HG02981 (cell line): ENCODE measurements around the gene NUP210.

Experiments used
- ATAC-seq: cut with Tn5 transposase; IDR thresholded peaks from one replicate; pipeline ENCODE4 v1.9.1; 2021; ENCODE audit warnings: mild to moderate bottlenecking, moderate library complexity; ENCODE audit not compliant: unreplicated experiment

The NUP210 gene

DNA sequence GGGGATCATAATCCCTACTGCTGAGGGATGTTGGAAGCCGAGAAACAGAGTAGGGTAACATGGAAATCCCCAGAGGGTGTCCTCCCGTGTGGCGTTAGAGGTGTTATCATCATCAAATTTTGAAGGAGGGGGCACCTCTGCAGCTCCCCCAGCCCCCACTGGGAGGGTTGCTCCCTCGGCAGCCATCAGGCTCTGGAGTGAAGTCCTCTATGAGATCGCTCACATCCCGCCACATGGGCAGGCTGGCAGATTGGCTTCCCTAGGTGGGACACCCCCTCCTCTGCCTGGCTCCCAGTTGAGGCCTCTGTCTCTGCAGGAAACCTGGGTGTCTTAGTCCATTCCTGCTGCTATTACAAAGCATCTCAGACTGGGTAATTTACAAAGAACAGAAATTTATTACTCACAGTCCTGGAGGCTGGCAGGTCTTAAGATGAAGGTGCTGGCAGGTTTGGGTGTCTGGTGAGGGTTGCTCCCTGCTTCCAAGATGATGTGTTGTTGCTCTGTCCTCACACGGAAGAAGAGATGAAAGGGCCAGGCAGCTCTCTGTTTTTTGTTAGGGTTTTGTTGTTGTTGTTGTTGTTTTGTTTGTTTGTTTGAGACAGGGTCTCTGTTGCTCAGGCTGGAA, 120.5 kb downstream of the NUP210 start:
- no peak for ATAC-seq

DNA sequence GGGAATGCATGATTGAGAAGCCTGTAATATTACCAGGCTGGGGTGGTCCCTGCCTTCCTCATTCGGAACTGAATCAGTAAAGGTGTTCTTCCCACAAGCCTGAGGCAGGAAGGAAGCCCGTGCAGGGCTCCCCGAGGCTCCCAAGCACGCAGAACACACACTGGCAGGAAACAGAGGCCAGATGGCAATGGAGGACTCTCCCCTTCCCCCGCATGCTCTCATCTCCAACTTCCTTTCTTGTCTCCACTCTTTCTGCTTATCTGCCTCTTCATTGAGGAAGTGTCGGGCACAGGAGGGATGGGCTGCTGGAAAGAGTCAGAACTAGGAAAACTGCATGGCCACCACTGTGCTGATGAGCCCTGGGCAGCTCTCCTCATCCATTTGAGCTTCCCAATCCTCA, 123.5 kb downstream of the NUP210 start:
- ATAC-seq: no peak

DNA sequence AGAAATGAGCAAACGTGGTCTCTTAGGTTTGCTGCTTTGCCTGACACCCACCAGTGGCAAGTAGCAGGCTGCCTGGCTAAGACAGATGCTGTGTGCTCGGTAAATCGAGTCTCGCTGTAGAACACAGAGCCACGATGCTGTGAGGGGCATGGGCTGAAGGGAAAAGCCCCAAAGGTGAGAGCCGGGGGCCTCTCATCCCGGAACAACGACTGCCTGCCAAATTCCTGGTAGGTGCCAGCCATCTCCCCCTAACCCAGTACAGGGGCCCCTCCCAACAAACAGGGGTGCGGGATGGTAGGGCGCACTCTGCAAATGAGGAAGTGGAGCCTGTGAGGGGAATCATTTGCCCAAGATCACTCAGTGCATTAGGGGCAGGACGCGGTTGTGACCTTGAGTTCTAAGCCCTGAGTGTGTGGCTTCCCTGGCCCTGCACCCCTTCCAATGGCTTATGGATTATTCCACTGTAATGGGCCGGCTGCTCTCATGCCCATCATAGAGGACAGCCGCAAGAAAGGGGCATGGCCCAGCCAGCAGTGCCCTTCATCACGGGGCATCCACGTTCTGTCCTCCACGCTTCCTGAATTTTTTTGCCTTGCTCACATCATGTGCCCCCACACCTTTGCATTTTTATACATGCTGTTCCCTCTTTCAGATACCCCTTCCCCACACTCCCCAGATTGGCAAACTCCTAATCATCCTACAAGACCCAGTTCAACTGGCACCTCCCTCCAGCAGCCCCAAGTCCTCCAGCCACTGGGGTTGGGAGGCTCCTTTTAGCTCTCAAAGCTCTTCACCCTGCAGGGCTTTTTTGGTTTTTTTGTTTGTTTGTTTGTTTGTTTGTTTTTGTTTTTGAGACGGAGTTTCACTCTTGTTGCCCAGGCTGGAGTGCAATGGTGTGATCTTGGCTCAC, 125.4 kb downstream of the NUP210 start:
- ATAC-seq: no peak

DNA sequence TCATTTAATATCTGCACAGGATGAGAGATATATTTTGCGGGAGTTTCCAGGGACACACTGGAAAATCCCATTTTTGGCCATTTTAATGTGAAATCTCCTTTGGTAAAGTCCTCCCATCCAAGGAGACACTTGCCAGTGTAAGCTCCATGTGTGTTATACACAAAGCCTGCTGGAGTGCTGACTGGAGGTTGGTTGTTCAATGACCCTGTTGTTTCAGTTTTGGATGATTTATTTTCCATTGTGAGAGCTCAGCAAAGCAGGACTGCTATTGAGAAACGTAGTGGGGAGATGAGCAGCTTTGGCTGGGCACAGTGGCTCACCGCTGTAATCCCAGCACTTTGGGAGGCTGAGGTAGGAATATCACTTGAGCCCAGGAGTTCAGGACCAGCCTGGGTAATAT, 127.7 kb downstream of the NUP210 start:
- no peak for ATAC-seq

DNA sequence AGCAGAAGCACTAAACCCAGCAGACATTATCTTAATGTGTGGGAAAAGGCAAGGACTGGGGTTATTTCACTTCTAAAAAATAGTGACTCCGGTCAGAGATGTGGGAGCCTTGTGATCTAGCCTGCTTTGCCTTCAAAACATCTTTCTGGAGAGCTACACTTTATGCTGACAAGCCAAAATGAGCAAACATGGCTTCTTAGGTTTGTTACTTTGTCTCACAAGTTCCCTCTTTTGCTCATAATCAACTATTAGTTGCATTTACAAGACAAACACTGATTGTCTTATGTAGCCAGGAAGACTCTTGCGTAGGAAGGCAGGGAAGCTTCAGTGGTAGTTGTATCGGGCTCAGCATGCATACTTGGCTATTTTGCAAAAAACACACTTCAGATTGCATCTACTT, 129.2 kb downstream of the NUP210 start:
- no peak for ATAC-seq

DNA sequence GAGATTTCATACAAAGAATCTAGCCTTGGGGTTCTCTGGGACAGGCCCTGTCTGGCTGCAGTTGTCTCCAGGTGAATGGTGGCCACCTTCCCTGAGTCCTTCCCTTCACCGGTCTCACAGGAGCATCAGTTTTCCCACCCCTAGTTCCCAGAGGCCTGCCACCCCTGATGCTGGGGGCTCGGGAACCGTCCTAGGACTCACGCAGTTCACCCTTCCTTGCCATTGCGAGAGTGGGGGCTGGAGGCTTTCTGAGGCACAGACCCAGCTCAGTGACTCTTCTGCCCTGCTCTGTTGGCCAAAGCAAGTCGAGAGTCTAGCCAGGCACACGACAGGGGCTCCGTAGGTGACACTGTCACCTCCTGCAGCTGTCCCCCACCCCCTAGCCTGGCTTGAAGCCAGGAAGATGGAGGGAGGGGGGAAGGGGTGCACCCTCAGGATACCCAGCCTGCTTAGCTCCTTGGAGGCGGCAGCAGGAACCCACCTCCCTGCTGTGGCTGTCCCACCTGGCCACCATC, 130.3 kb downstream of the NUP210 start:
- no peak for ATAC-seq

DNA sequence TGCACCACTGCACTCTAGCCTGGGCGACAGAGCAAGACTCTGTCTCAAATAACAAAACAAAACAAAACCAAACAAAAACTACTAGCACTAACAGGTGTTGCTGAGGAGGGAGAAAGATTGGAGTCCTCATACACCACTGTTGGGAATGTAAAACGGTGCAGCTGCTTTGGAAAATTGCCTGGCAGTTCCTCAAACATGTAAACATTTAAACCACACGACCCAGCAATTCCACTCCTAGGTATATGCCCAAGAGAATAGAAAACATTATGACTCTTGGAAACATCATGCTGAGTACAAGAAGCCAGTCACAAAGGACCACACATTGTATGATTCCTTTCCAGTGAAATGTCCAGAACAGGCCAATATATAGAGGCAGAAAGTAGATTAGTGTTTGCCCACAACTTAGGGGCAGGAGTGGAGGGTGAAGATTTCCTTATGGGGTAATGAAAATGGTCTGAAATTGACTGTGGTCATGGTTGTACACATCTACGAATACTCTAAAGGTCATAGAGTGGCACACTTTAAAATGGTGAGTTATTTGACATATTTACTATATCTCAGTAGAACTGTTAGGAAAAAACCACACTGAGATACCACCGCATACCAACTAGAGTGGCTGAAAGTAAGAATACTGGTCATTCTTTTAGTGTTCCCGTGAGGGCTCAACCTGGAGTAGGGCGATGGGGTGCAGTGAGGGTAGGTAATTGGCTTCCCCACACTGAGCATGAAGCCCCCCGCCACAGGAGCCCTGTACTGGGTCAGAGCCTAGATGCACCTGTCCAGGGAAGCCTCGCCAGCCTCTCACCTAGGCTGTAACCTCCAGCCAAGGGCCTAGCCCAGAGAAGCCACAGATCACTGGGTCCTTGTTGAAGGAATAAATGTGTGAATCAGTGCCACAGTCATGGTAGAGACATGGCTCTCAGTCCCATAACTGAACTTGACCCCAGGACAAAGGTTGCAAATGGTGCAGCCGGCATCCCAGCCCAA, 131.1 kb downstream of the NUP210 start:
- no peak for ATAC-seq

DNA sequence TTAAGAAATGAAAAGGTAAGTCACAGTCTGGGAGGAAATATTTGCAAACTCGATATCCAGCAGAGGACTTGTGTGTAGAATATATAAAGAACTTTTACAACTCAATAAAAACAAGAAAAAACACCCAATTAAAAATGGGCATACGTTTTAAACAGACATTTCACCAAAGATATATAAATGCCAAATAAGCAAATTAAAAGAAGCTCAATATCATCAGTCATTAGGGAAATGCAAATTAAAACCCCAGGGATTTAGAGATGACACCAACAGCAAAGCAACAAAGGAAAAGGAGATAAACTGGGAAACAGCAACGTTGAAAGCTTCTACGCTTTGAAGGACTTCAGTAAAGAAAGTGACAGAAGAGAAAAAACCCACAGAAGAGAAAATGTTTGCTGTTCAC, 132.3 kb downstream of the NUP210 start:
- no peak for ATAC-seq

DNA sequence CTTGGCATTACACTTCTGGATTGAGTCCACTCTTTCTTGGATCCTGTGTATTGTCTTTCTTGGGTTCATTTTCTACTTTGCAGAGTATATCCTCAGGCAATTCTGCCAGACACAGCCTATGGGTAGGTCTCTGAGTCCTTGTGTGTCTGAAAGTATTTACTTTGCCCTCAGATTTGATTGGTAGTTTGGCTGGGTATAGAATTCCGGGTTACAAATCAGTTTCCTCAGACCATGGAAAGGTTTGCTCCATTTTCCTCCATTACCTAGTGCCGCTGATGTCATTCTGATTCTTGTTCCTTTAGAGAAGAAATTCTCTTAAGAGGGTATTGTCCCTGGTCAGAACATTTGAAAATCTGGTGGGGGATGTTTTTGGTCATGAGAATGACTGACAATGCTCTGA, 133.2 kb downstream of the NUP210 start:
- no peak for ATAC-seq

DNA sequence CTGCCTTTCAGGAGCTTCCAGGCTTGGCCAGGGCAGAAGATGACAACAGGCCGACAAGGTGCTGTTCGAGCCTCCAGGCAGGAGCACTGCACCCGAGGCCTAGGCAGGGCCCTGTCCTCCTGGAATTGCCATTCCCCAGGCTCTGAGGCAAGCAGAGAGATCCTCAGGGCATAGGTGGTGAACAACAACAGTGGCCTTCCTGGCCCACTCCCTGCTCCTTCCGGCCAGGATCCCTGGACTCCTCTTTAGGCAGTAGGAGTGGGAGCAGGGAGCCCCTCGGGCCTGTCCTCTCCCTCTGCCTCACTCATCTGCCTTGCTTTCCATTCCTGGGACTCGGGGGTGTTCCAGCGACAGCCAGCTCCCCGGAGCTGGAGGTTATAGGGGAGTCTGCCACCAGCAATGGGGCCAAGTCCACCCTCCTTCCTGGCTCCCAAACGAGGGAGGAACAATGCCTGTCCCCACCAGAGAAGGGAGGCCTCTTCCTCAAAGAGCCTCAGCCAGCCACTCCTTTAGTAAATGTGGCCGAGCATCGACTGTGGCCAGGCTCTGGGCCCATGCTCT, 135.0 kb downstream of the NUP210 start:
- ATAC-seq: no peak

DNA sequence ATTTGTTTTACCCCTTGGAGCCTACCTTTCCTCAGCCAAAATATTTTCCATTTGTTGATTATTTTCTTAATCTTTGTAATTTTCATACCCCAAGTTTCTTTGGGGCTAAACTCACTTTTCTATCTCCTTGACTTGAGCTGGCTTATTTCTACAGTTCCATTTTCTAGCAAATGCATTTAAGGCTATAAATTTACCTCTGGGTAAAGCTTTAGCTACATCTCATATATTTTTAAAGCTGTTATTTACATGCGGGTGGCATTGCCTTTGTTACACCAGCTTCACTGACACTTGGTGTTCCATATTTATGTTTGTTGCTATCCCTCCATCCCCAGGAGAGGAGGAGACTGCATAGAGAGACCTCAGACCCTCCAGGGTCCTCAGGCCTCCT, 136.3 kb downstream of the NUP210 start:
- no peak for ATAC-seq

DNA sequence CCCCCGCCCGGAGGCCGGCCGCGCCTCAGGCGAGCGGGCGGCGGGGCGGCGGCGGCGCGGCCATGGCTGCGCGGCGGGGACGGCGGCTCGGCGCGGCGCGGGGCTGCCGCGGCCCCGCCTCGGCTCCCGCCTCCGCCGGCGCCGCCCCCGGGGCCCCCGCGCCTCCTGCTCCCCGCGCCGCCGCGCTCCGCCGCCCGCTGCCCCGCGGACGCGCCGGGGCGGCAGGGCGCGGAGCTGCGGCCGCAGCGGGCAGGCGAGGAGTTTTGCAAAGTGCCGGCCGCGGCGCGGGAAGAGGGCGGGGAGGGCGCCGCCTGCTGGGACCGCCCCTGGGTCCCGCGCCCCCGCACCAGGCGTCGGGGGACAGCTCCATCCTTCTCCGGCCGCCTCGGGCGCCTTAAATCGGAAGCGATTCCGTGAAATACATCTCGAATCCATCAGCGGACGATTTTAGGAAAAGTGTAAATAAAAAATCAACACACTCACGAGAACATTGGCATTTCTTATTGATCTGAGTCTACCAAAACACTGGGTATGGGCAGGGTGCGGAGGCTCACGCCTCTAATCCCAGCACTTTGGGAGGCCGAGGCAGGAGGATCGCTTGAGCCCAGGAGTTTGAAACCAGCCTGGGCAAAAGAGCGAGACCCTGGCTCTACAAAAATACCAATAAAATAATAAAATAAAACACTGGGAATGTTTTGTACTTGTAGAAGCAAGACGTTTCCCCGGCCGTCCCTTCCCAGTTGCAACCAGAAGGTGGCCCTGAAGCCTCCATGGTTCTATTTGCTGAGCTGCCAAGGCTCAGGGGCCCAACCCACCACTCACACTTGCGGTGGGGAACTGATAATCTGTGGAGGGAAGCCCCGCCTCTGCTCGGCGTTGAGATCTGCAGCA, 136.9 kb downstream of the NUP210 start:
- ATAC-seq: no peak

DNA sequence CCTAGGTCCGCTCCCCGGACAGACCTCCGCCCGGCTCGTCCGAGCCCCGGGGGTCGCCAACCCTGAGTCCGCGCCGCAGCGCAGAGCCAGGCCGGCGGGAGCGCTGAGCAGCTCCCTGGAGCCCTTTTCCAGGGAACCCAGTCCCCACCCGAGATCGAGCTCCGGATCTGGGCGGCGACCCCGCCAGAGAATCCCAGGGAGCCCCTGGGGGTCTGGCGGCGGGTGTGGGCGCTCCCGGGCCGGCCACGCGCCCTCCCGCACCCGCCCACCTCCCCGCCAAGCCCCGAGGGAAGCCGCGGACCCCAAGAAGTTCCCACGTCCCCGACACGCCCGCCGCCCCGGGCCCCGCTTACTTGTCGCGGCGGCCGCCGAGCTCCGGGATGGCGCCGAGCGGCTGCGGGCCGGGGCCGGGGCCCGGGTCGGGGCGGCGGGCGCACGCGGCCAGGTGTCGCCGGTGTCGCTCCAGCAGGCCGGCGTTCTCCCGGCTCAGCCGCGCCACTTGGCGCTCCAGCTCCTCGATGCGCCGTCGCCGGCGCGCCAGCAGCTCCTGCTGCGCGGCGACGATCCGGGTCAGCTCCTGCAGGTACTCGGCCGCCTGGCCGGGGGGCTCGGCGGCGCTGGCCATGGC, 137.7 kb downstream of the NUP210 start:
- no peak for ATAC-seq

DNA sequence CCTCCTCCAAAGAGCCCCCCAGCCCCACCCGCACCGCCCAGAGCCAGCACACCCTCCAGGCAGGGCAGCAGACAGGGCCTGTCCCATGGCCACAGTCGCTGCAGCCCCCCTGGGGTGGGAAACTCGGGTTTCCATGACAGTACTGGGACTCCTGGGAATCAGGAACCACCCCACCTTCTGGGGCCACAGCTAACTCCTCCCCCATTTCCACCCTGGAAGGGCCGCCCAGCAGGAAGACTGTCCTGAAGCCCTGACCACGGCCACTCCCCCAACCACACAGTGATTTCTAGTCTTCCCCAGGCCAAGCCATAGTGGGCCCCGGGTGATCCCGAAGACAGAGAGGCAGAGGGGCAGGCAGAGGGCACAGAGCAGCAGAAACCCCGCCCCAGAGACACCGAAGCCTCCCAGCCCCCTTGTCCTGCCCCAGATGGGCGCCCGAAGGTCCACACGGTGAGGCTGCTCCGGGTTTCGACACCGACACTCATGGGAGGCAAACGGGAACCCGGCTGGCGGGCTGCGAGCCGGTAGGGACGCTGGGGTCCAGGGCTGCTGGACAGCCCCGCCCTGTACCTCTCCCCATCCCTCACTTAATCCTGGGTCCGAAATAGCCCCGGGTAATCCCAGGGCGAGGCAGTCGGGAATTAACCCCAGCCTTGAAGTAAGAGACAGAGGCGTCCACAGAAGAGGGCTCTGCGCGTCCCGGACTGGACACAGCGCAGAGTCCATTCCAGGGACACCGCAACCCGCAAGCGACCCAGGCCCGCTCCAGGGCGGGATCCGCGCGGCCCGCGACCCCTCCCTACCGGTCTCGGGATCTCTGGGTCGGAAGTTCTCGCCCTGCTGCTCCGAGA, 138.4 kb downstream of the NUP210 start:
- no peak for ATAC-seq

DNA sequence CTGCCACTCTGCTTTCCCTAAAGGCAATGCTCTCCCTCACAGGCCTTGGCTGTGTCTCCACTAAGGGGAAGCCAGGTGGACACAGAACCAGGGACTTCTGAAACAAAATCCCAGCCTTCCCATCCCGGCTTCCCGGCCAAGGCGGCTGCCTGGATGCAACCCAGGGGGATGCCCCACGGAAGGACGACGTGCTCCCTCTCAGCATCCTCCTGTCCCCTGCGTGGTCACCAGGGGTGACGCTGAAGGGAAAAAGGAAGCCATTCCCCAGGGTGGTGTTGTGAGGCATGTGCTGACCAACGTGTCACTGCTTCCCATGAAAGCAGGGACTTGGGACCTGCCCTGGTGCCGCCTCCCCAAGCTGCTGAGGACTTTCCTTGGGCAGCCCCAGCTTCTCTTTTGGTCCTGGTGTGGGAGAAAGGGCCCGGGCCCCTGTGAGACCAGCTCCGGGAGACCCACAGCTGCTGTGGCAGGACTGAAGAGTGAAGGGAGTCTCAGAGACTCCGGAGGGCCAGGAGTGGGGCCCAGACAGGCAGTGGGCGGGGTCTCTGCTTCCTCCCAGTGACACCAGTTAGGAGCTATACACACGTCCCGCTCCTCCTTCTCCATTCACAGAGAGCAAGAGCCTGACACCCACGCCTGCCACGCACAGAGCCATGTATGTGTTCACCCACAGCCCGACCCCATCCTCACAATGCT, 139.2 kb downstream of the NUP210 start:
- ATAC-seq: no peak

DNA sequence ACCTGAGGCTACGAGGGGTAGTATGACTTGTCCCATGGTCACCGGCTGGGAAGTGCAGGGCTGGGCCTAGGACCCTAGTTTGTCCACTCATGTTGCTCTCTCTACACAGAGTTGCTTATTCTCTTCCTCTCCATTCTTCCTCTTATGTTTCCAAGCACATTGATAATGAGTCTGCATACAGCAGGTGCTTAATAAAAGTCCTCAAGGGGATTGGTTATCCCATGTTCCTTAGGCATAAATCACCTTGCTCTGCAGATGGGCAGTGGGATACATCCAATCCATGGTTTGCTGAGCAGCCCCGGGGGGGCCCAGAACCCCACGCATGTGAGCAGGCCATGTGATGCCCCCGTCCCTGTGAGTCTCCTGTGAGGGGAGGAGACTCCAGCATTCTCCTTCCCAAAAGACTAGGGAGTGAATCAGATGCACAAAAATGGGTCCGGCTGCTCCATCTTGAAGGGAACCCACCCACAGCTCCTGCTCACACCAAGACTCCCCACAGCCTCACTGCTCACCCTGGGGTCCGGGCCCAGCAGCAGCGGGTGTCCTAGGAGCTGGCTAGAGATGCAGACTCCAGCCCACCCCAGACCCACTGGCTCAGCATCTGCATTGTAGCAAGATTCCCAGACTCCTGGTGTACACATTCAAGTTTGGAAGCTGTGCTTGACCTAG, 139.9 kb downstream of the NUP210 start:
- ATAC-seq: no peak

DNA sequence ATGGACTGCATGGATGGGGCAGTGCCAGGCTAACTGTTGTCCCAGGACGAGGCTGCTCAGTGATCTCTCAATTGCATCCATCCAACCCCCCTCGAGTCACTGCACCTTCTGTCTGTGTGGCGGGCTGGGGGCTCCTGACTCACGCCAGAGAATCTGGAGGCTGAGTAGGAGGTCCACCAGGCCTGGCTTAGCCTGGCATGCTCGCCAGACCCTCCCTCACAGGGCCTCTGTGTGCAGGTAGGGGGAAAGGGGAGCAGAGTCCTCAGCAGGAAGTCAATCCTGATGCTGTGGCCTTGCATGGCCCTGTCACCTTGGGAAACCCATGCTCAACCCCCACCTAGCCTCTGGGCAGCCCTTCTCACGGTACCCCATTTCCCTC, 140.6 kb downstream of the NUP210 start:
- ATAC-seq: no peak
